Hematopoietic multipotent progenitor cell treated with erythropoietin and hydrocortisone succinate and interleukin-3 and kit ligand, for 15 days (in vitro differentiated cells): ENCODE measurements around the gene MYO10.
"Not testable (repeated sequence)": the region's sequence is repeated elsewhere in the genome, so short reads cannot be mapped to it uniquely, and the experiment has no call there.

Experiments
- DNase-seq: peaks from one replicate; pipeline ENCODE4 v3.0.0-alpha.2; 2015; ENCODE audit warnings: low spot score

MYO10 gene

GRCh38 chr5:16781828-16782626 lies 154.1 kb downstream of the MYO10 start:
- no peak for DNase-seq

- DNase-seq: no peak
Observed at GRCh38 chr5:16780325-16780724, 155.8 kb downstream of the MYO10 start.

GRCh38 chr5:16777432-16777831 lies 158.7 kb downstream of the MYO10 start:
- DNase-seq: no peak

- no peak for DNase-seq
Observed at GRCh38 chr5:16776611-16777251, 159.4 kb downstream of the MYO10 start.

- DNase-seq: no peak
Observed at GRCh38 chr5:16774806-16775205, 161.3 kb downstream of the MYO10 start.

GRCh38 chr5:16773991-16774390 lies 162.1 kb downstream of the MYO10 start:
- no peak for DNase-seq

GRCh38 chr5:16772556-16772955 lies 163.5 kb downstream of the MYO10 start:
- DNase-seq: no peak

- no peak for DNase-seq
Observed at GRCh38 chr5:16768184-16768583, 167.9 kb downstream of the MYO10 start.

GRCh38 chr5:16763211-16763610 lies 172.9 kb downstream of the MYO10 start:
- DNase-seq: no peak

- no peak for DNase-seq
Observed at GRCh38 chr5:16759147-16759773, 176.8 kb downstream of the MYO10 start.

GRCh38 chr5:16757989-16758501 lies 178.0 kb downstream of the MYO10 start:
- DNase-seq: no peak

GRCh38 chr5:16757577-16757976 lies 178.5 kb downstream of the MYO10 start:
- not testable (repeated sequence) for DNase-seq

- no peak for DNase-seq
Observed at GRCh38 chr5:16757146-16757545, 178.9 kb downstream of the MYO10 start.

- no peak for DNase-seq
Observed at GRCh38 chr5:16756692-16757091, 179.4 kb downstream of the MYO10 start.

- DNase-seq: no peak
Observed at GRCh38 chr5:16755641-16756040, 180.4 kb downstream of the MYO10 start.

GRCh38 chr5:16754601-16755000 lies 181.5 kb downstream of the MYO10 start:
- DNase-seq: no peak

GRCh38 chr5:16754086-16754485 lies 182.0 kb downstream of the MYO10 start:
- no peak for DNase-seq

GRCh38 chr5:16750445-16750844 lies 185.6 kb downstream of the MYO10 start:
- DNase-seq: no peak

GRCh38 chr5:16749626-16750025 lies 186.5 kb downstream of the MYO10 start:
- DNase-seq: no peak

- DNase-seq: no peak
Observed at GRCh38 chr5:16744164-16744880, 191.8 kb downstream of the MYO10 start.

- DNase-seq: no peak
Observed at GRCh38 chr5:16742938-16743337, 193.2 kb downstream of the MYO10 start.

- DNase-seq: no peak
Observed at GRCh38 chr5:16740811-16741392, 195.2 kb downstream of the MYO10 start.
